Mucosa of rectum (tissue), 2 donors: Measurements from ENCODE around the gene EFNA3.
A peak's percentile ranks its signal among the peaks of the same experiment; 100 is the strongest.

Experiments used
- H3K27ac ChIP-seq, 2 donors: one replicate each; pipeline ENCODE4 v1.7.0; 2013; ENCODE audit warnings: inconsistent platforms in 2 of 2, low read depth in 2 of 2, low read length in 2 of 2
- H3K27me3 ChIP-seq, 2 donors: one replicate each; pipeline ENCODE4 v1.7.0; 2013; ENCODE audit warnings: low read length in 2 of 2; ENCODE audit not compliant: control insufficient read depth in 2 of 2, insufficient read depth in 2 of 2
- H3K36me3 ChIP-seq, 2 donors: one replicate each; pipeline ENCODE4 v1.7.0; 2013; ENCODE audit warnings: low read length in 2 of 2; ENCODE audit not compliant: control insufficient read depth in 2 of 2, insufficient read depth in 2 of 2
- H3K4me1 ChIP-seq, 2 donors: one replicate each; pipeline ENCODE4 v1.7.0; 2013; ENCODE audit warnings: low read length in 2 of 2, mild to moderate bottlenecking in 1 of 2; ENCODE audit not compliant: control insufficient read depth in 2 of 2, insufficient read depth in 2 of 2
- H3K4me3 ChIP-seq, 2 donors: one replicate each; pipeline ENCODE4 v1.7.0; 2013; ENCODE audit warnings: low read length in 2 of 2
- H3K9ac ChIP-seq, 2 donors: one replicate each; pipeline ENCODE4 v1.7.0; 2013; ENCODE audit warnings: low read length in 2 of 2, low read depth in 1 of 2, mild to moderate bottlenecking in 1 of 2
- H3K9me3 ChIP-seq, 2 donors: one replicate each; pipeline ENCODE4 v1.7.0; 2013; ENCODE audit warnings: low read length in 2 of 2; ENCODE audit not compliant: control insufficient read depth in 2 of 2
- donor health status: healthy.
- donor health status: Normal muscosa, but diverticular disease.

Gene EFNA3

GRCh38 chr1:155068599-155068998 is 10.0 kb upstream of the EFNA3 start:
- H3K27me3 ChIP-seq, result no peaks in the 10 kb centered on the region
- H3K4me3 ChIP-seq, result no peak overlapping the region
- no peak overlapping the region for H3K9ac ChIP-seq
- no peaks in the 10 kb centered on the region for H3K9me3 ChIP-seq
- peaks cover 7 to 21% of the 10 kb centered on the region in 2 donors for H3K36me3 ChIP-seq
- no peak overlapping the region for H3K27ac ChIP-seq
- peaks cover 24 to 26% of the 10 kb centered on the region in 2 donors for H3K4me1 ChIP-seq

DNA sequence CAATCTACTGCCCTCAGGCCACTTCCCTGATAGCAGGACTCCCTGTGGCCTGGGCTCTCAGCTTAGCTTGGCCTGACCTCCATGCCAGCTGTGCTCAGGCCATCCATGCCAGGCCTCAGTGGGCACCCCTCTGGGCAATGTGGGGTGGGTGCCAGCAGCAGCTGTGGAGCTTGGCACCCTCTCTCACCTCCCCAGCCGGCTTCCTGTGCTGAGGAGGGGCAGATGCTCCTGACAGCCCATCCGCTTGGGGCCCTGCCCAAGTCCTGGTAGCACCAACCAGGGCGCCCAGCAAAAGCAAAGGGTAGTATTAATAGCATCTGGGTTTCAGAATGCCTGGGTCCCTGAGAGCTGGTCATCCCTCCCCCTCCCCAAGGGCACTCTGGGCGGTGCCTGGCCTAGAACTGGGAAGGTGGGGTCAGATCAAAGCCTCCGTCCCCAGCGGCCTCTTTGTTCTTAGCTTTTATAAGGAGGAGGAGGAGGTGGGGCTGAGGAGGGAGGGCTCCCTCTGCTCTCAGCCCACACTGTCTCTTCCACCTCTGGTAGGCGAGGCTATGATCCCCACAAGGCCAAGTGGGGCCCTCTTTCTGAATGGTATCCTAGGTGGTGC is 9.0 kb upstream of the EFNA3 start:
- H3K36me3 ChIP-seq, result peaks cover 7 to 21% of the 10 kb centered on the region in 2 donors
- H3K9me3 ChIP-seq, result no peaks in the 10 kb centered on the region
- peak overlapping the region in 1 of 2 donors; percentile 59 for H3K27ac ChIP-seq
- peaks cover 19 to 22% of the 10 kb centered on the region in 2 donors for H3K4me1 ChIP-seq
- H3K4me3 ChIP-seq, result no peak overlapping the region
- no peaks in the 10 kb centered on the region for H3K27me3 ChIP-seq
- H3K9ac ChIP-seq, result peak overlapping the region in 1 of 2 donors; percentile 31

GRCh38 chr1:155070158-155070621 is 8.4 kb upstream of the EFNA3 start:
- H3K4me3 ChIP-seq, result peak overlapping the region; percentile 65 to 72
- H3K9ac ChIP-seq, result peak overlapping the region; percentile 73 to 77
- H3K27me3 ChIP-seq, result no peaks in the 10 kb centered on the region
- H3K4me1 ChIP-seq, result peaks cover 16 to 17% of the 10 kb centered on the region in 2 donors
- no peaks in the 10 kb centered on the region for H3K9me3 ChIP-seq
- H3K27ac ChIP-seq, result peak overlapping the region; percentile 59 to 67
- H3K36me3 ChIP-seq, result peaks cover 7 to 21% of the 10 kb centered on the region in 2 donors

DNA sequence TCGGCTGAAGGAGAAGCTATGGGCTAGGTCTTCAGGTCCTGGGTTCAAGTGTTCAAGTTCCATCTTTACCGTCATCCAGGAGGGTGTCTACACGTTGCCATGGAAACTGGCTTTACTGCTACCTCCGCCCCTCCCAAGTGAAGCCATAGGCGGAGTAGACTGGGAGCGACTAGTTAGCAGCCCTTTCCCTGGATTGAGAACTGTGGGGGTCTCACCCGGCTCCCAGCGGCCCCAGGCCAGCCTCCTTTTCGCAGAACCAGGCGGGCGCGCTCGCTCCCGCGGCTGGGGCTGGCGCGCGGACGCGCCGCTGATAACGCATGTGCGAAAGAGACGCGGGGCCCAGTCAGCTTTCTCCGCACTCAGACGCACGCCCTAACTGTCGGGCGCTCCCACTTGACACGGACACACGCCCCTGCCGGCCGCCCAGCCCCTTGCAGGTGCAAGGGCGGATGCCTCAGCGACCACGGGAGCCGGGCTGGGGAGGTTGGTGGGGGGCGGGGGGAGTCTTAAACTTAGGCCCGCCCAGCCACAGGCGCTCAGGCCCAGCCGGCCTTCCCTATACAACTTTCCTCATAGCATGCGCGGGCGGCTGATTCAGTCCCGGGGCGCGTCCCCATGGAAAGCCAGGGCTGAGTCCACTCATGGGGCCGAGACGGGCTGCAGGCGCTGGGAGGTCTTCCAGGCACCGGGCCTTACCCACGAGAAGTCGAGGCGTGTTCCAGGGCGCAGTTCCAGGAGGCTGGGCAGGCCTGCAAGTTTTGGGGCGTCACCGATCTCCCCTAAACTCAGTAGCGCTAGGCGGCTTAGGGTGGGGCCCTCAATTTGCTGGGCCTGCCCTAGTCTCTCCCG is 7.7 kb upstream of the EFNA3 start:
- Histone ChIP-seq H3K9ac (peak overlapping the region; percentile 73 to 77), H3K27me3 (no peaks in the 10 kb centered on the region), H3K4me1 (peaks cover 15 to 16% of the 10 kb centered on the region in 2 donors), H3K36me3 (peaks cover 7 to 21% of the 10 kb centered on the region in 2 donors), H3K9me3 (no peaks in the 10 kb centered on the region), H3K4me3 (peak overlapping the region; percentile 65 to 72), H3K27ac (peak overlapping the region; percentile 61 to 67)

- H3K4me3 ChIP-seq, result peak overlapping the region in 1 of 2 donors; percentile 72
- no peaks in the 10 kb centered on the region for H3K27me3 ChIP-seq
- H3K9ac ChIP-seq, result peak overlapping the region; percentile 34 to 73
- no peaks in the 10 kb centered on the region for H3K9me3 ChIP-seq
- peaks cover 7 to 17% of the 10 kb centered on the region in 2 donors for H3K36me3 ChIP-seq
- peak overlapping the region in 1 of 2 donors; percentile 67 for H3K27ac ChIP-seq
- peaks cover 11 to 15% of the 10 kb centered on the region in 2 donors for H3K4me1 ChIP-seq
Measured at GRCh38 chr1:155071701-155072100, 6.9 kb upstream of the EFNA3 start.

GRCh38 chr1:155072531-155073289 is 5.9 kb upstream of the EFNA3 start:
- Histone ChIP-seq H3K4me3 (no peak overlapping the region), H3K36me3 (peaks cover 4 to 16% of the 10 kb centered on the region in 2 donors)

GRCh38 chr1:155073377-155074242 is 5.0 kb upstream of the EFNA3 start:
- no peaks in the 10 kb centered on the region for H3K27me3 ChIP-seq
- peaks cover 15 to 19% of the 10 kb centered on the region in 2 donors for H3K4me1 ChIP-seq
- H3K36me3 ChIP-seq, result peaks cover 4 to 9% of the 10 kb centered on the region in 2 donors
- H3K9me3 ChIP-seq, result no peaks in the 10 kb centered on the region
- H3K9ac ChIP-seq, result no peak overlapping the region
- no peak overlapping the region for H3K27ac ChIP-seq
- H3K4me3 ChIP-seq, result no peak overlapping the region

More at GRCh38 chr1:155072531-155073289, 5.9 kb upstream of the EFNA3 start:
- H3K4me1 ChIP-seq, result peaks cover 15 to 16% of the 10 kb centered on the region in 2 donors
- H3K9me3 ChIP-seq, result no peaks in the 10 kb centered on the region
- no peaks in the 10 kb centered on the region for H3K27me3 ChIP-seq
- no peak overlapping the region for H3K9ac ChIP-seq
- H3K27ac ChIP-seq, result no peak overlapping the region

DNA sequence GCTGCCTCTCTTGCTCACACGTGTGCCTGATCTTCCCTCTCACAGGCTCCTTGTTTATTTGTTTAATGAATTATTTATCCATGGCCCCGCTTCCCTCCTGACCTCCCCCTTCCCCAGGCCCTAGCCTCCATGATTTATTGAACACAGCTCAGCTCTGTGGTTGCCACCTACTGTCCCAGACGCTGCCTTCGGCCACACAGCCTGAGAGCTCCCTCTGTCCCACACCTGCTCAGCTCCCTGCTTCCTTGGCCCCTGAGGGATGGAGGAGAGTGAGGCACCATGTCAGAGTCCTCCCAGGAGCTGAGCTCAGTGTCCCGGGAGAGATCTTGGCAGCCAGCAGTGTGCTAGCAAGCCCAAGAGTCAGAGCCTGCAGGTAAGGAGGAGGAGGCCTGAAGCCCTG is 3.1 kb upstream of the EFNA3 start:
- Histone ChIP-seq H3K27me3 (peaks cover 0 to 4% of the 10 kb centered on the region in 2 donors), H3K9ac (no peak overlapping the region), H3K36me3 (no peaks in the 10 kb centered on the region), H3K4me1 (peaks cover 10 to 30% of the 10 kb centered on the region in 2 donors), H3K4me3 (no peak overlapping the region), H3K9me3 (no peaks in the 10 kb centered on the region), H3K27ac (no peak overlapping the region)

GRCh38 chr1:155076371-155076770 is 2.3 kb upstream of the EFNA3 start:
- Histone ChIP-seq H3K27me3 (peaks cover 3 to 9% of the 10 kb centered on the region in 2 donors), H3K4me1 (peaks cover 12 to 34% of the 10 kb centered on the region in 2 donors), H3K9ac (no peak overlapping the region), H3K36me3 (no peaks in the 10 kb centered on the region), H3K4me3 (no peak overlapping the region), H3K27ac (no peak overlapping the region), H3K9me3 (no peaks in the 10 kb centered on the region)
